GM12892 (cell line): Measurements from ENCODE around the gene CD164L2.
A peak's percentile ranks its signal among the peaks of the same experiment; 100 is the strongest.

ENCODE experiments used
- DNase-seq: peaks from one replicate; pipeline ENCODE4 v3.0.0; 2011; ENCODE audit not compliant: insufficient read length
- FAIRE-seq: peaks from 2 replicates; lab custom pipeline; 2011; peaks lifted over from hg19 to GRCh38; lab: Jason Lieb, UNC
- POLR2A ChIP-seq: IDR thresholded peaks from 2 replicates; pipeline ENCODE4 v1.6.1; 2011; ENCODE audit warnings: low read depth, low read length, control low read depth
- POLR2AphosphoS5 ChIP-seq: IDR thresholded peaks from 2 replicates; pipeline ENCODE4 v1.6.1; 2011; ENCODE audit warnings: low read depth, low read length, control low read depth
- TAF1 ChIP-seq: IDR thresholded peaks from 2 replicates; pipeline ENCODE4 v1.6.1; 2011; ENCODE audit warnings: low read depth, mild to moderate bottlenecking, control low read depth, low read length, borderline replicate concordance

The CD164L2 gene

GRCh38 chr1:27366411-27367159 is 16.5 kb downstream of the CD164L2 start, which contains the start of gene MAP3K6:
Gene MAP3K6 (minus strand): TSS chr1:27366961. CDS start chr1:27366597, 364 bp downstream.
- DNase-seq, result no peak

DNA sequence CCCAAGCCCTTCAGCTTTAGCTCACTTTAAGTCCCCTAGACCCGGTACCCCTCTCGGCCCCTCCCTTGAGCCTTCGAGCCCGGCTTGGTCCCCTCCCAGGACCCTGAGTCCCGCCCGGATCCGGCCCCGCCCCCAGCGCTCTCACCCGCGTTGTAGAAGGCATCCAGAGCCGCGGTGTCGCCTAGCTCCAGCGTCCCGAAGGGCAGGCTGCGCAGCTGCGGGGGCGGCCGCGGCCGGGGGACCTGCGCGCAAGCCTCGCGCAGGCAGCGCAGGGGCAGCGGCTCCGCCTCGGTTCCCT is 17.1 kb downstream of the CD164L2 start:
- FAIRE-seq (peak; percentile 44), DNase-seq (peak; percentile 72)
- TF ChIP-seq POLR2AphosphoS5 (no peak), TAF1 (no peak), POLR2A (no peak)

More at GRCh38 chr1:27366411-27367159, 16.5 kb downstream of the CD164L2 start, which contains the start of gene MAP3K6:
- TF ChIP-seq POLR2AphosphoS5 (no peak), POLR2A (no peak), TAF1 (no peak)
- FAIRE-seq, result no peak

DNA sequence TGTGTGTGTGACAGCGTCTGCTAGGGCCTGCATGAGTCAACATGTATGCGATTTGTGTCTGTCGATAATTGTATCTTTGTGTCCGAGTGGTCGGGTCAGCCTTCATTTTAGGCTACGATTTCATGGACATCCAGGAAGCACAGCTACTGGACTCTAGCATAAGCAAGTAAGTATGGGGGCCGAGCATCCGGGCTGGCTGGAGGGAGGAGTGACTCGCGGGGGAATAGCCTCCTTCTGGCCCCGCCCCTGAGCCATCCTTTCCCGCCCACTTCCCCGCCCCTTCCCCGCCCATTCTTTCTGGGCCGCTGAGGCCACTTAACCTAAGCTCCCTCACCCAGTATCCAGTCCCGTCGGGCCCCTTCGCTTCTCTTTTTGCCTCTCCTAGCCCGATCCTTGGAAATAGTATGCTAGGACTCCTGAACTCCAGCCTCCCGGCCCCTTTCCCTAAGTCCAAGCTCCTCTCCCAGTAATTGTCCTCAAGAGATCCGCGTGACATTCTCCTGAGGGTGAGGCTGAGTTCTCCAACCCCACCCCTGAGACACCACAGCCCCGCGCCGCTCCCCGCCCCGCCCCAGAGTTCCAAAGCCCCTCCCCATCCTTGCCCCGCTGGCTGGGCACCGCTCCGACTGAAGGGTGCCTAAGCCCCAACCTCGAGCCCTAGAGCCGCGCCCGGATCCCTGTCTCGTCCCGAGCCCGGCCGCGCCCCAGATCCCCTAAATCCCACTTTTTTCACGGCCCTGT is 17.6 kb downstream of the CD164L2 start:
- DNase-seq (peak; percentile 90), FAIRE-seq (peak; percentile 93)
- no peak; the same call in 1 of the 2 replicates for TF ChIP-seq POLR2A
- no peak for TF ChIP-seq POLR2AphosphoS5
- TF ChIP-seq TAF1, result no peak

DNA sequence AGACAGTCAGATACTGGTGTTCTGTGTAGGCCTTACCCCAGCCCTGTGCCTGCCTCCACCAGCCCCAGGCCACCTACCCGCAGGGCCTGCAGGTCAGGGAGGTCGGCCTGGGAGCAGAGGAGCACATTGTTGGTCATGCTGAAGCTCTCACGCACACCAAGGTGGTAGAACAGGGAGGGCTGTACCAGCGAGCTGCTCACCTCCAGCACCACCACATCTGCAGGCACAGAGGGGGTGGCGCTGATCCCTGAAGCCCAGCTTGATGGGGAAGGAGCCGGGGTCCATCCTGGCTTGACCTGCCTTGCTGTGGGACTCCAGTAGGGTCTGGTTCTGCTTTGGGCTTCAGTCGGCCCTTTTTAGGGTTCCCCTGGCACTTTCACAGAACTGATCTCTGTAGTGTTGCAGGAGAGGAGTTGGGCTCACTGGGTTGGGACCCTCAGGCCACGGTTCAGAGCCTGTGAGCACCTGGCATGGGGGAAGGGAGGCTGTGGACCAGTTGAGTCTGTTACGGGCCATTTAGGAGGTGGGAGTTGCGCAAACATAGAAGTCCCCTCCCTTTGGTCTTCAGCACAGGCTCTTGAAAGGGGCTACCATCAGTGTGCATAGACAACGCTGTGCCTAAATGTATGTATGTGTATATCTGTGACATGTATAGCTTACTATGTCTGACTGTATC is 18.3 kb downstream of the CD164L2 start:
- no peak for DNase-seq
- no peak for FAIRE-seq
- TF ChIP-seq POLR2A (no peak), TAF1 (no peak), POLR2AphosphoS5 (no peak)

DNA sequence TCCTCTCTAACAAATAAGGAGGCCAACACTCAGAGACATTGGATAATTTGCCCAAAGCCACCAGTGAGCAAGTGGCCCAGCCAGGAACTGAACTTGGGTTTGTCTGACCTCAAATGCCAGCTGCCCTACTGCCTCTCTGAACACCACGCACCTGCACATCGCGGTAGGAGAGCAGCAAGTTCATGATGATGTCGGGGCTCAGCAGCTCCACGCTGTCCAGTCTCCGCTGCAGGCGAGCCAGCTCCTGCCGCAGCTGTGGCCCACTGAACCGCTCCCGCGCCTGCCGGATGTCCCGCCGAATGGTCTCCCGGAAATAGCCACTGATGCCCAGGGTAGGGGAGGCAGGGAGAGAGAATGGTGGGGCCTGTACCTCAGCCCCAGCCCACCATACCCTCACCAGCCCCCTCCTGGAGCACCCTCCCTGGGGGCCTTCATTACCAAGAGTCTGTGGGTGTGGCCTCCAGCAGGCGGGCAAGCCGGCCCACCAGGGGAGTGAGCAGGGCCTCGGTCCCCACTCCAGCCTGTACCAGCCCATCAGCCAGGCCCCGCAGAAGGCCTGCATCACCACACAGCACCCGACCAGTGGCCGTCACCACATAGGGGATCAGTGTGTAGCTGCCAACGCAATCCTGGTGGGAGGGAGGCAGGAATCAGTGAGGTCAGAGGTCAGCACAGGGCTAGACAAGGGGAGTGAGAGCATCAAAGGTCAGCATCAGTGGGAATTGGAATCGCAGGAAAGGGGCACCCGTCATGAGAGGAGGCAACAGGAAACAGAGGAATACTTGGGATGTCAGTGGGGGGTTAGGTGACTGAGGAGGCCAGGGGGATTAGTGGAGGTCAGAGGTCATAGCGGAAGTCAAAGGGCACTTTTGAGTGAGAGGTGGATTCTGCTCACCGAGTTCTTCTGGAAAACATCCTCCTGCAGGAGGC is 19.1 kb downstream of the CD164L2 start:
- TF ChIP-seq POLR2AphosphoS5 (no peak), TAF1 (no peak), POLR2A (no peak)
- no peak for DNase-seq
- FAIRE-seq, result no peak

GRCh38 chr1:27361553-27361952 is 21.6 kb downstream of the CD164L2 start:
- FAIRE-seq (no peak), DNase-seq (no peak)
- TF ChIP-seq POLR2AphosphoS5, result no peak
- no peak for TF ChIP-seq POLR2A
- no peak for TF ChIP-seq TAF1

DNA sequence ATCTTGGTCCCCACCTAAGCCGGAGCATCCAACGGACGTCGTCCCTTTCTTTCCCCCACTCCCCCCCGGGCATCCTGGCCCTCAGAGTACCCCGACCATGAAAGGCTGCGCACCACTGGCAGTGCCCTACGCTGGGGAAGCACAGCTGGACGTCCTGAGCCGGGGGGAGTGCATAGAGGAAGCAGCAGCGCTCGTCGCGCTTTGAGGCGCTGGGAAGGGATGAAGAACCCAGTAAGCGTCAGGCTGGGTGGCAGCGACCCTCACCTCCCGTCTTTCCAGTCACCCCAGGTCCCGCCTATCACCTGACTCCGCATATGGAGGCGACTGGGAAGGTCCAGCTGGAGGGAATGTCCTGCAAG is 22.1 kb downstream of the CD164L2 start:
- FAIRE-seq (no peak), DNase-seq (no peak)
- TF ChIP-seq TAF1 (no peak), POLR2A (no peak), POLR2AphosphoS5 (no peak)

DNA sequence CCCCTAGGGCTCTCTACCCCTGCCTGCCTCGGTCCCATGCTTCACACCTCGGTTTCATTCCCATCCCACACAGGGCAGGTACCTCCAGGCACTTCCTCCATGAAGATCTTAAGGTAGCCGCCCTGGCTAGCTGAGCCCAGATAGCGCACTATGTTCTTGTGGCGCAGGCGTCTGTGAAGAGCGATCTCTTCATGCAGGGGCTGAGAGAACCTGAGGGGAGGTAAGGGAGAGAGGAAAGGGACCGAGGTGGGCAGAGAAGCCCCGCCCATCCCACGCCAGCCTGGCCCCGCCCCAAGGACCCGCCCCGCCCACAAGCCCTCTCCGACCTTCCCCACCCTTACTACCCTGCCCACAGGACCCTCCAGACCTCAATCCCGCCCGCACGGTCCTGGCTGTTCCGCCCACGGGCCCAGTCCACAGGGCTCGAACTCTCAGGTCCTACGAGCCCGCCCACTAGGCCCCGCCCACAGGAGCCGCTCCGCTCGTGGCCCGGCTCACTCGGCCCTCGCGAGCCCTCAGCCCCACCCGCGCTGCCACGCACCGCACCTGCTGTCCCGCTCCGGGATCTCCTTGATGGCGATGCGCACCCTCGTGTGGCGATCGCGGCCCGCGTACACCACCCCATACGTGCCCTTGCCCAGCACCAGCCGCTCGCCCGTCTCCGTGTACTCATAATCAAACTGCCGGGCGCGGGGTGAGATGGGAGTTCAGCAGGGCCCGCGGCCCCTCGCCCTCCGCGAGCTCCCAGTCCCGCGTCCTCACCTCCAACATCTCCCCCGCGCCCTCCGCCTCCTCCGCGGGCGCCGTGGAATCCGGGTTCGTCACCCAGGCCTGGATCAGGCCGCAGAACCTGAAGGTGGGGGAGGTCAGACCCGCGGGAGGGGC is 22.7 kb downstream of the CD164L2 start:
- no peak for TF ChIP-seq POLR2AphosphoS5
- TF ChIP-seq TAF1, result no peak
- TF ChIP-seq POLR2A, result no peak
- no peak for FAIRE-seq

DNA sequence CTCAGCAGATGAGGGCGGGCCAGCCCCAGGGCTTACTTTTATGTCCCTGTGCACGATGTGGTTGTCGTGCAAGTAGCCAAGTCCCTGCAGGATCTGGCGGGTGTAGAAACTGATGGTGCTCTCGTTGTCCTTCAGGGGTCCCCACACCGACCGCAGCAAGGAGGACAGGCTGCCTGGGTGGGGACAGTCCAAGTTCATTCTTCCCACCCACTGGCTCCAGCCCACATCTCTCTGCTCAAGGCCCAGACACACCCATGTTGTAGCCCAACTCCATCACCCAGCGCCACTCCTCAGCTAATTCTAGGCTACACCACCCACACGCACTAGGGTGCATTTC is 23.3 kb downstream of the CD164L2 start:
- FAIRE-seq, result peak; percentile 73

More for the DNA sequence above, 22.7 kb downstream of the CD164L2 start:
- DNase-seq, result no peak

GRCh38 chr1:27358928-27359313 is 24.2 kb downstream of the CD164L2 start:
- DNase-seq (no peak), FAIRE-seq (no peak)
- TF ChIP-seq TAF1 (no peak), POLR2A (no peak), POLR2AphosphoS5 (no peak)

More for the DNA sequence above, 23.3 kb downstream of the CD164L2 start:
- TF ChIP-seq TAF1 (no peak), POLR2AphosphoS5 (no peak), POLR2A (no peak)
- no peak for DNase-seq
